GM23338 (cell line): Measurements from ENCODE around the gene AFF3. TPM values are rescaled to one million over a fixed set of nuclear protein-coding genes. Genes with fewer than 3 reads are reported as not detected.

Experiments used
- ATAC-seq: fragments of 200-7000 bp; cut with Tn5 transposase; 3 replicates; pipeline ENCODE4 v1.9.1; 2020
- DNase-seq: peaks from one replicate; pipeline ENCODE4 v3.0.0-alpha.2; 2015; ENCODE audit warnings: low spot score
- H2AFZ ChIP-seq: fragments of 200-600 bp; sonication (generic); 2 replicates; pipeline ENCODE4 v1.8.0; 2016; ENCODE audit warnings: antibody characterized with exemption, mild to moderate bottlenecking, moderate library complexity
- H3F3A ChIP-seq: fragments of 200-600 bp; sonication (generic); replicated peaks from 2 replicates; pipeline ENCODE4 v1.8.0; 2017; ENCODE audit warnings: antibody characterized with exemption, mixed run types, low read depth
- H3K27ac ChIP-seq: fragments of 200-600 bp; sonication (generic); 2 replicates; pipeline ENCODE4 v1.6.1; 2016; ENCODE audit warnings: low read depth
- H3K27me3 ChIP-seq: fragments of 200-600 bp; sonication (generic); 2 replicates; pipeline ENCODE4 v1.8.0; 2016; ENCODE audit warnings: mild to moderate bottlenecking, mixed run types, moderate library complexity; ENCODE audit not compliant: insufficient read depth
- H3K36me3 ChIP-seq: fragments of 200-600 bp; sonication (generic); 2 replicates; pipeline ENCODE4 v1.8.0; 2016; ENCODE audit warnings: mild to moderate bottlenecking; ENCODE audit not compliant: insufficient read depth
- H3K4me1 ChIP-seq: fragments of 200-600 bp; sonication (generic); 2 replicates; pipeline ENCODE4 v1.8.0; 2016; ENCODE audit warnings: mild to moderate bottlenecking, moderate library complexity; ENCODE audit not compliant: insufficient read depth
- H3K4me2 ChIP-seq: fragments of 200-600 bp; sonication (generic); 2 replicates; pipeline ENCODE4 v1.7.1; 2017; ENCODE audit warnings: mixed run types
- H3K4me3 ChIP-seq: fragments of 200-600 bp; sonication (generic); 2 replicates; pipeline ENCODE4 v1.6.1; 2016; ENCODE audit warnings: mixed run types
- H3K79me2 ChIP-seq: fragments of 200-600 bp; sonication (generic); replicated peaks from 2 replicates; pipeline ENCODE4 v1.8.0; 2017; ENCODE audit warnings: mild to moderate bottlenecking; ENCODE audit not compliant: insufficient read depth
- H3K9me2 ChIP-seq: fragments of 200-600 bp; sonication (generic); 2 replicates; pipeline ENCODE4 v1.8.0; 2017; ENCODE audit not compliant: insufficient read depth
- H4K20me1 ChIP-seq: fragments of 200-600 bp; sonication (generic); replicated peaks from 2 replicates; pipeline ENCODE4 v1.8.0; 2017; ENCODE audit warnings: mild to moderate bottlenecking; ENCODE audit not compliant: insufficient read depth
- H3K27ac Mint-ChIP-seq: 2 replicates; pipeline ENCODE4 v1.8.0; 2020; ENCODE audit warnings: inconsistent platforms, mild to moderate bottlenecking, moderate library complexity, mixed read lengths
- H3K27me3 Mint-ChIP-seq: 3 replicates; pipeline ENCODE4 v1.8.0; 2022; ENCODE audit warnings: low read depth, mild to moderate bottlenecking, moderate library complexity, mixed read lengths, inconsistent platforms; ENCODE audit not compliant: insufficient read depth, poor library complexity
- H3K36me3 Mint-ChIP-seq: 3 replicates; pipeline ENCODE4 v1.8.0; 2021; ENCODE audit warnings: low read depth, mild to moderate bottlenecking, inconsistent platforms, moderate library complexity, mixed read lengths
- H3K4me1 Mint-ChIP-seq: 3 replicates; pipeline ENCODE4 v1.8.0; 2020; ENCODE audit warnings: mild to moderate bottlenecking, inconsistent platforms, mixed read lengths
- H3K4me3 Mint-ChIP-seq: 3 replicates; pipeline ENCODE4 v1.8.0; 2021; ENCODE audit warnings: moderate library complexity, mild to moderate bottlenecking, inconsistent platforms, mixed read lengths
- H3K9me3 Mint-ChIP-seq: 3 replicates; pipeline ENCODE4 v1.8.0; 2020; ENCODE audit warnings: moderate library complexity, mild to moderate bottlenecking, inconsistent platforms, mixed read lengths
- CREB1 ChIP-seq: fragments of 250-450 bp; sonication (Bioruptor Pico); IDR thresholded peaks from 2 replicates; pipeline ENCODE4 v1.5.0; 2020; ENCODE audit warnings: low read depth, mild to moderate bottlenecking, moderate library complexity
- CTCF ChIP-seq, 2 experiments: fragments of 200-600 bp in 1 of 2; sonication (generic) in 1 of 2; conservative IDR thresholded peaks; 2 replicates each; pipeline versions ENCODE4 v1.5.1 to v1.6.1; 2016 to 2017; ENCODE audit warnings: antibody characterized with exemption in 2 of 2, low read depth in 2 of 2, mild to moderate bottlenecking in 2 of 2, moderate library complexity in 1 of 2
- ETS1 ChIP-seq: IDR thresholded peaks from 2 replicates; pipeline ENCODE4 v1.6.1; 2016; ENCODE audit warnings: antibody characterized with exemption
- EZH2 ChIP-seq: fragments of 200-600 bp; sonication (generic); IDR thresholded peaks from one replicate; pipeline ENCODE4 v1.8.0; 2017; ENCODE audit warnings: antibody characterized with exemption, mild to moderate bottlenecking, low read depth; ENCODE audit not compliant: unreplicated experiment
- EZH2phosphoT487 ChIP-seq: fragments of 200-600 bp; sonication (generic); IDR thresholded peaks from one replicate; pipeline ENCODE4 v1.8.1; 2018; ENCODE audit warnings: antibody characterized with exemption; ENCODE audit not compliant: unreplicated experiment
- JUNB ChIP-seq: IDR thresholded peaks from one replicate; pipeline ENCODE4 v1.6.1; 2016; ENCODE audit warnings: antibody characterized with exemption; ENCODE audit not compliant: unreplicated experiment
- NANOG ChIP-seq: IDR thresholded peaks from 2 replicates; pipeline ENCODE4 v1.6.1; 2016; ENCODE audit warnings: antibody characterized with exemption, borderline replicate concordance
- POLR2AphosphoS5 ChIP-seq: IDR thresholded peaks from 2 replicates; pipeline ENCODE4 v1.6.1; 2016; ENCODE audit warnings: antibody characterized with exemption, low read depth
- REST ChIP-seq: IDR thresholded peaks from one replicate; pipeline ENCODE4 v1.6.1; 2018; ENCODE audit warnings: antibody characterized with exemption; ENCODE audit not compliant: unreplicated experiment
- STAT1 ChIP-seq: IDR thresholded peaks from one replicate; pipeline ENCODE4 v1.6.1; 2016; ENCODE audit warnings: antibody characterized with exemption; ENCODE audit not compliant: unreplicated experiment
- ZNF114 ChIP-seq: fragments of 250-450 bp; sonication (Bioruptor Pico); IDR thresholded peaks from 2 replicates; pipeline ENCODE4 v1.5.0; 2020; ENCODE audit warnings: mild to moderate bottlenecking, moderate library complexity
- ZNF331 ChIP-seq: fragments of 250-450 bp; sonication (Bioruptor Pico); IDR thresholded peaks from 2 replicates; pipeline ENCODE4 v1.5.0; 2020; ENCODE audit warnings: low read depth, mild to moderate bottlenecking, moderate library complexity
- ZNF462 ChIP-seq: fragments of 250-450 bp; sonication (Bioruptor Pico); IDR thresholded peaks from 2 replicates; pipeline ENCODE4 v1.5.0; 2020; ENCODE audit warnings: mild to moderate bottlenecking, moderate library complexity
- polyA plus RNA-seq: library from polyadenylated mRNA; unstranded; fragments of >200 nt; fragmentation: Nextera tagmentation; extraction: Ambion mirVana; gene quantifications from 2 replicates; pipeline ENCODE4 v1.2.1, GENCODE V29; 2016
- total RNA-seq: library from RNA; depleted of rRNA; stranded (reverse); fragments of >200 nt; shearing (Covaris generic); gene quantifications from 2 replicates; pipeline ENCODE4 v1.2.3, GENCODE V29; 2014

The AFF3 gene
- total and polyA plus RNA-seq, 2 experiments from 2014 or later: 0.73 to 1.4 TPM

- H3K27ac ChIP-seq: no peak overlapping the region
- no peaks in the 10 kb centered on the region for H3K4me1 Mint-ChIP-seq
Measured at GRCh38 chr2:99597616-99598015, 544.8 kb downstream of the AFF3 start.

More at GRCh38 chr2:99597616-99598015, 544.8 kb downstream of the AFF3 start:
- no peaks in the 10 kb centered on the region for H3K27me3 ChIP-seq
- DNase-seq (no peak), ATAC-seq (no peak)
- 0 out of 2 replicates have a peak overlapping the region, but pooled peaks have one; percentile 52 for H2AFZ ChIP-seq
- H3F3A ChIP-seq: no peaks in the 10 kb centered on the region
- H3K9me3 Mint-ChIP-seq: no peaks in the 10 kb centered on the region
- no peak overlapping the region for H3K27ac Mint-ChIP-seq
- no peaks in the 10 kb centered on the region for H3K27me3 Mint-ChIP-seq
- TF ChIP-seq JUNB (no peak), ZNF114 (no peak), EZH2 (no peak), EZH2phosphoT487 (no peak), POLR2AphosphoS5 (no peak), REST (no peak), CREB1 (no peak), STAT1 (no peak), NANOG (no peak), CTCF (conservative IDR thresholded peaks at IDR 0.05; ENCODE audit: low read depth in 2 of 2) (no peak), ZNF462 (no peak), ZNF331 (no peak), ETS1 (no peak)
- no peaks in the 10 kb centered on the region for H3K9me2 ChIP-seq
- H3K4me1 ChIP-seq: no peaks in the 10 kb centered on the region
- H3K79me2 ChIP-seq: no peaks in the 10 kb centered on the region
- no peak overlapping the region for H3K4me3 ChIP-seq
- no peaks in the 10 kb centered on the region for H3K36me3 Mint-ChIP-seq
- H4K20me1 ChIP-seq: no peaks in the 10 kb centered on the region
- no peak overlapping the region for H3K4me3 Mint-ChIP-seq
- H3K36me3 ChIP-seq: no peaks in the 10 kb centered on the region
- no peak overlapping the region for H3K4me2 ChIP-seq
